WERI-Rb-1 (cell line): ENCODE results near the gene MEIKIN.

Experiments
- DNase-seq: peaks from one replicate; pipeline ENCODE4 v3.0.0-alpha.2; 2020
- H3K27ac ChIP-seq: fragments of 250-450 bp; sonication (Bioruptor Pico); 2 replicates; pipeline ENCODE4 v1.5.1; 2020; ENCODE audit warnings: mild to moderate bottlenecking, moderate library complexity
- H3K27me3 ChIP-seq: fragments of 250-450 bp; sonication (Bioruptor Pico); 2 replicates; pipeline ENCODE4 v1.5.1; 2021; ENCODE audit warnings: mild to moderate bottlenecking, low read depth, moderate library complexity; ENCODE audit not compliant: insufficient read depth, severe bottlenecking
- H3K36me3 ChIP-seq: fragments of 250-450 bp; sonication (Bioruptor Pico); 2 replicates; pipeline ENCODE4 v1.5.1; 2020; ENCODE audit warnings: mild to moderate bottlenecking, moderate library complexity
- H3K4me3 ChIP-seq: 2 replicates; pipeline ENCODE4 v1.5.1; 2011; ENCODE audit warnings: low read depth, mild to moderate bottlenecking, control low read depth, low read length
- H3K9me3 ChIP-seq: fragments of 250-450 bp; sonication (Bioruptor Pico); 2 replicates; pipeline ENCODE4 v1.5.1; 2021; ENCODE audit warnings: mild to moderate bottlenecking, moderate library complexity; ENCODE audit not compliant: severe bottlenecking
- TF ChIP-seq, protein P1 (sequence below): IDR thresholded peaks from 2 replicates; pipeline ENCODE4 v1.5.1; 2011; ENCODE audit warnings: low read depth, mild to moderate bottlenecking, control low read depth, inconsistent platforms, low read length

The MEIKIN gene

DNA sequence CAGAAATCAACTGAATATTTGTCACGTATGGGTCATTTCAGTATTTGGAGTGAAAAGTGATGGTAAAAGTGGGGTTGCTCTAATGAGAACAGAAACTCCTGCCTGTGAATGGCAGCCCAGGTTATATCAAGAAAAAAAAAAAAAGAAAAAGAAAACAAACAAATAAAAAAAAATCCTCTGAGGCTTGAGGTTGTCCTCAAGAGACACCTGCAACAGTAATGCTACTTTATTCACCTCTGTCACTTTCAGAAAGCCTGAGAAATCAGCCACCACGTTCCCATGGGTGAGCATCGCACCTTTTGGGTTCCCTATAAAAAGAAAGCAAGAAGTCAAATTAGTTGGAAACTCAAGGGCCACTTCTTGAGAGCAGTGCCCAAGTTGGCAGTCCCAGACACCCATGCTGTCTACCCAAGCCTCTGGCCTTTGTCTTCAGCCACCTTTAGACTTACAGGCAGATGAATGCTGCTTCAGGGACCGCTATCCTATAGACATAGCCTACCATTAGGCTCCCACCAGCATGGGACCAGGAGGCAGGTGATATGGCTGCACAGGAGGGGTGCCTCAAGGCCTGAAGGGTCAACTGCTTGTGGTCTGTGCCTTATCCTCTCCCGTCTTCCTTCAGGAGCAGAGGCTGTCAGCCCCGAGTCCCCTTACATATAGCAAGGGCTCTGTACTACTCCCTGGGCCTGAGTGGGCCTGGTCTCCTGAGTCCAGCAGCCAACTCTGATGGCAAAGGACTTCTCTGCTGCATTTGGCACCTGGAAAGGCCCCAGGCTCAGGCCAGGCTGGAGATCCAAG lies 31.1 kb upstream of the MEIKIN start:
- H3K4me3 ChIP-seq, result no peak overlapping the region
- TF ChIP-seq, protein P1, sequence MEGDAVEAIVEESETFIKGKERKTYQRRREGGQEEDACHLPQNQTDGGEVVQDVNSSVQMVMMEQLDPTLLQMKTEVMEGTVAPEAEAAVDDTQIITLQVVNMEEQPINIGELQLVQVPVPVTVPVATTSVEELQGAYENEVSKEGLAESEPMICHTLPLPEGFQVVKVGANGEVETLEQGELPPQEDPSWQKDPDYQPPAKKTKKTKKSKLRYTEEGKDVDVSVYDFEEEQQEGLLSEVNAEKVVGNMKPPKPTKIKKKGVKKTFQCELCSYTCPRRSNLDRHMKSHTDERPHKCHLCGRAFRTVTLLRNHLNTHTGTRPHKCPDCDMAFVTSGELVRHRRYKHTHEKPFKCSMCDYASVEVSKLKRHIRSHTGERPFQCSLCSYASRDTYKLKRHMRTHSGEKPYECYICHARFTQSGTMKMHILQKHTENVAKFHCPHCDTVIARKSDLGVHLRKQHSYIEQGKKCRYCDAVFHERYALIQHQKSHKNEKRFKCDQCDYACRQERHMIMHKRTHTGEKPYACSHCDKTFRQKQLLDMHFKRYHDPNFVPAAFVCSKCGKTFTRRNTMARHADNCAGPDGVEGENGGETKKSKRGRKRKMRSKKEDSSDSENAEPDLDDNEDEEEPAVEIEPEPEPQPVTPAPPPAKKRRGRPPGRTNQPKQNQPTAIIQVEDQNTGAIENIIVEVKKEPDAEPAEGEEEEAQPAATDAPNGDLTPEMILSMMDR, result no peak
- peaks cover 3% of the 10 kb centered on the region; the same call in 1 of the 2 replicates for H3K36me3 ChIP-seq
- DNase-seq, result no peak
- no peak overlapping the region for H3K27ac ChIP-seq
- no peaks in the 10 kb centered on the region for H3K27me3 ChIP-seq
- H3K9me3 ChIP-seq, result no peaks in the 10 kb centered on the region

DNA sequence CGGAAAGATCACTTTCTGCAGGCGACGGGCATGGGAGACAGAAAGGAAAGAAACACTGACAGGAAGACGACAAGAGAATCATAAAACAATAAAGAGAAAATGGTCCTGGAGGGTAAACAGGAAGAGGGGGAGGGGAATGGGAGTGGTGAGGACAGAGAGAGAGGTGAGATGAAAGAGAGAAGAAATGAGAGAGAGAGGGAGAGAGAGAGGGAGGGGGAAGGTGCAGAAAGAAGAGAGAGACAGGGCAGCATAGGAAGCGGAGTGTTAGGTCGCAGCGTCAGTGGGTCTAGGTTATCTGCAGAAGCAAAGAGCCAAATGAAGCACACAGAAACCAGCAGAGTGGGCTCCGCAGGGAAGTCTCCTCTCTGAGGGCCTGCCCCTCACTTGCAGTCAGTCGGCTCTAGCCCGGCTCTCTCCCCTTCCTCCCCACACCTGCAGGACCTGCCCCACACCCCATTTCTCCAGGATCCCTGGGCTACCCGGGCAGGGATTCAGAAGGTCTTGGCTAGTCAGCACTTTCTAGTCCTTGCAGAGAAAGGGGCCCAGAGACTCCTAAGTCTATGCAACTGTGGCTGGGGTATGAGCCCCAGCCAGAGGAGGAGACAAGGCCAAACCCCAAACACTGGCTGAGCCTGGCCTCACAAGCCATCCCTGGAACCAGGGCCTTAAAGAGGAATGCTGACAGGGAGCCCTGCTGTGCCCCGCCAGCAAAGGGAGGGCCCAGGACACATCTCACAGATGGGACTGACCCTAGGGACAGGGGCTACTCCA lies 29.7 kb upstream of the MEIKIN start:
- no peaks in the 10 kb centered on the region for H3K9me3 ChIP-seq
- H3K27me3 ChIP-seq, result no peaks in the 10 kb centered on the region
- no peak overlapping the region for H3K27ac ChIP-seq
- H3K36me3 ChIP-seq, result peaks cover 12% of the 10 kb centered on the region; the same call in 1 of the 2 replicates
- no peak for DNase-seq
- TF ChIP-seq, protein P1, result no peak
- H3K4me3 ChIP-seq, result no peak overlapping the region

DNA sequence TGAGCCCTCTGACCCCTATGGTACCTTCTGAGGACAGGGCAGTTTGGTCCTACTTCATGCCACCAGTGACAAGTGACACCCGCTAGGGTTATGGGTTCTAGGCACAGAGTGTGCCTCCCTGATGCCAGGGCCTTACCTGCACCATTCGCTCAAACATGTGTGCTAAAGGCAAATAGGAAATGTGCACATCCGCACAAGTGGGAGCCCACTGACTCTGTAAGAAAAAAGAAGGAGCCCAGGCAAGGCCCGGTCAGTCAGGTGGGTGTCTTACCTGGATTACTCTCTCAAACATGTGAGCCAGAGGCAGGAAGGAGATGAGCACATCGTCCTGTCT lies 29.1 kb upstream of the MEIKIN start:
- Histone ChIP-seq H3K4me3 (no peak overlapping the region), H3K36me3 (peaks cover 17% of the 10 kb centered on the region; the same call in 1 of the 2 replicates), H3K9me3 (no peaks in the 10 kb centered on the region), H3K27me3 (no peaks in the 10 kb centered on the region), H3K27ac (no peak overlapping the region)
- no peak for DNase-seq
- TF ChIP-seq, protein P1, result no peak

DNA sequence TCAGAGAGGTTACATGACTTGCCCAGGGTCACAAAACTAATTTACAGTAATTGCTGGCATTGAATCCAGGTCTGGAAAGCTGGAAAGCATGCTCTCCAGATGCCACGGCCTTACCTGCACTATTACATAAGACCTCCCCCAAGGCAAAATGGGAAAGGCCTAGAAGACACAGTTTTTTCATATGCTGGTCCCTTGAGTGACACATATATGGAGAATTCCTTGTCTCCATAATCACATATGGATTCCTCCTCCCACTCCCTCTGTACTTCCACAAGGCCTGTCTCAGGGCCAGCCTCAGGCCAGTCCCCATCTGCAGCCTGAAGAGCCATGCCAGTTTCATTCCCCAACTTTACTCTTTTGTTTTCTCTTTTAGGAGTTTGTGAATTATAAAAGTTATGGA lies 28.6 kb upstream of the MEIKIN start:
- no peaks in the 10 kb centered on the region for H3K27me3 ChIP-seq
- no peak overlapping the region for H3K4me3 ChIP-seq
- H3K27ac ChIP-seq, result no peak overlapping the region
- DNase-seq, result no peak
- TF ChIP-seq, protein P1, result no peak
- no peaks in the 10 kb centered on the region for H3K9me3 ChIP-seq
- peaks cover 18% of the 10 kb centered on the region; the same call in 1 of the 2 replicates for H3K36me3 ChIP-seq

DNA sequence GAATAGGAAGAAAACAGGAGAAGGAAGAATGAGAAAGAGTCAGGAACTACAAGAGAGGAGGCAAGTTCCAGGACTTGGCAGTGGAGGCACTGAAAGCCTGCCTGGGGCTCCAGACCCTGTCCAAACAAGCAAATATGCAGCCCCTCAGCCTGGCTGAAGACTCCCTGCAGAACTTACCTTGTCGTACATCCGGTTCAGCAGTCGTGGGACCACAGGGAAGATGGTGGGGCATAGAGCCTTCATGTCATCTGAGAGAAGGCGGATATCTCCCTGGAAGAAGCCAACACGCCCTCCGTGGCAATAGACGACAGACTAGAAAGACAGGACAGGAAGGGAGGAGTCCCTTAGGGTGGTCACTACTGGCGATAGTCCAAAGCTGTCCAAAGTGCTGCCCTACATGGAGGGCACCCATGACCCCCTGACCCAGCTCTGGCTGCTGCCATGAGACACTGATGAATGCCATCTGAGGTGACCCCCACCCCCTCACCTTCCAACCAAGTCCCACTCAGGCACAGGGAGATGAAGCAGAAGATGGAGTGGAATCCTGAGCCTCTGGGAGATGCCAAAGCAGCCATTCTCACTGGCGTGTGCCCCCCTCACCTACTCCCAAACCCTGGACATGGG lies 27.7 kb upstream of the MEIKIN start:
- TF ChIP-seq, protein P1, result no peak
- Histone ChIP-seq H3K27ac (no peak overlapping the region), H3K4me3 (no peak overlapping the region), H3K36me3 (peaks cover 18% of the 10 kb centered on the region; the same call in 1 of the 2 replicates), H3K9me3 (no peaks in the 10 kb centered on the region), H3K27me3 (no peaks in the 10 kb centered on the region)
- no peak for DNase-seq
